Measurements from ENCODE around the gene NLN. TPM values are rescaled to one million over a fixed set of nuclear protein-coding genes. Genes with fewer than 3 reads are reported as not detected.
A peak's percentile ranks its signal among the peaks of the same experiment; 100 is the strongest.

NLN gene
- polyA plus RNA-seq, 1 experiment, result 15.4 TPM

- peak overlapping the region; percentile 98 for H3K4me3 ChIP-seq (ENCODE audit: low read depth, low read length)
- ChIA-PET POLR2A (no interaction called here), CTCF (no interaction called here)
- TF ChIP-seq CTCF (IDR thresholded peaks at IDR 0.05; ENCODE audit: insufficient read depth, low read depth, low read length), result no peak
- peaks cover 3% of the 10 kb centered on the region; the same call in 1 of the 2 replicates for H3K36me3 ChIP-seq (ENCODE audit: control insufficient read depth, insufficient read depth, low read length)
- no peaks in the 10 kb centered on the region for H3K27me3 ChIP-seq (ENCODE audit: control insufficient read depth, insufficient read depth, low read length)
- DNase-seq (ENCODE audit: low read depth), result no peak
Observed at GRCh38 chr5:65721050-65721719, 820 bp upstream of the NLN start.

- no peak for TF ChIP-seq CTCF (IDR thresholded peaks at IDR 0.05; ENCODE audit: insufficient read depth, low read depth, low read length)
- ChIA-PET CTCF (interaction anchor here (0.7 kb wide), 1 partner anchor 20 kb away, joined by 3 read pairs; no protein-coding TSS in a partner anchor), POLR2A (interaction anchor here (0.8 kb wide), 1 partner anchor 205 kb away, joined by 5 read pairs; no protein-coding TSS in a partner anchor)
- no peak for DNase-seq (ENCODE audit: low read depth)
- H3K4me3 ChIP-seq (ENCODE audit: low read depth, low read length), result peak overlapping the region; percentile 98
- no peaks in the 10 kb centered on the region for H3K27me3 ChIP-seq (ENCODE audit: control insufficient read depth, insufficient read depth, low read length)
- H3K36me3 ChIP-seq (ENCODE audit: control insufficient read depth, insufficient read depth, low read length), result peaks cover 3% of the 10 kb centered on the region; the same call in 1 of the 2 replicates
Observed at GRCh38 chr5:65722575-65723403, 784 bp downstream of the NLN start.

GRCh38 chr5:65727491-65728156 is 5.6 kb downstream of the NLN start:
- CTCF ChIA-PET, result interaction anchor here (0.8 to 1.6 kb wide), 2 partner anchors 16 to 42 kb away, joined by 3 read pairs; no protein-coding TSS in a partner anchor
- H3K4me3 ChIP-seq (ENCODE audit: low read depth, low read length), result no peak overlapping the region
- POLR2A ChIA-PET, result no interaction called here
- H3K27me3 ChIP-seq (ENCODE audit: control insufficient read depth, insufficient read depth, low read length), result no peaks in the 10 kb centered on the region
- H3K36me3 ChIP-seq (ENCODE audit: control insufficient read depth, insufficient read depth, low read length), result no peaks in the 10 kb centered on the region
- TF ChIP-seq CTCF (IDR thresholded peaks at IDR 0.05; ENCODE audit: insufficient read depth, low read depth, low read length), result no peak
- no peak for DNase-seq (ENCODE audit: low read depth)

- no peak for DNase-seq (ENCODE audit: low read depth)
Observed at GRCh38 chr5:65728218-65728617, 6.2 kb downstream of the NLN start.

More at GRCh38 chr5:65728218-65728617, 6.2 kb downstream of the NLN start:
- H3K4me3 ChIP-seq (ENCODE audit: low read depth, low read length), result no peak overlapping the region
- H3K36me3 ChIP-seq (ENCODE audit: control insufficient read depth, insufficient read depth, low read length), result no peaks in the 10 kb centered on the region
- no peaks in the 10 kb centered on the region for H3K27me3 ChIP-seq (ENCODE audit: control insufficient read depth, insufficient read depth, low read length)
- TF ChIP-seq CTCF (IDR thresholded peaks at IDR 0.05; ENCODE audit: insufficient read depth, low read depth, low read length), result no peak
- POLR2A ChIA-PET, result no interaction called here
- CTCF ChIA-PET, result interaction anchor here (0.8 kb wide), 1 partner anchor 41 kb away, joined by 3 read pairs; no protein-coding TSS in a partner anchor
